CD4-positive, alpha-beta T cell (primary cell): Measurements from ENCODE around the gene JARID2. TPM values are rescaled to one million over a fixed set of nuclear protein-coding genes. Genes with fewer than 3 reads are reported as not detected.
A peak's percentile ranks its signal among the peaks of the same experiment; 100 is the strongest.

Experiments
- ATAC-seq: fragments of 200-7000 bp; cut with Tn5 transposase; one replicate; pipeline ENCODE4 v1.10.0; 2022; ENCODE audit warnings: mild to moderate bottlenecking; ENCODE audit not compliant: poor library complexity
- CTCF ChIA-PET: fragments of 350-600 bp; sonication (Branson Sonifier 250); formaldehyde crosslinking; loops from one replicate; lab custom pipeline; 2021; ENCODE audit warnings: antibody characterized with exemption, inconsistent platforms; lab: Charles Lee
- POLR2A ChIA-PET: fragments of 350-600 bp; sonication (Branson Sonifier 250); formaldehyde crosslinking; loops from one replicate; lab custom pipeline; 2021; ENCODE audit warnings: antibody characterized with exemption, inconsistent platforms; lab: Charles Lee
- DNase-seq, 14 experiments: peaks; one replicate each; pipeline ENCODE4 v3.0.0-alpha.2; 2013 to 2020; ENCODE audit warnings: mixed read lengths in 2 of 14
- H3K27ac ChIP-seq, 2 donors: one replicate each; pipeline versions ENCODE4 v1.5.1 to v1.7.0; 2013; ENCODE audit warnings: low read length in 2 of 2, low read depth in 1 of 2, mild to moderate bottlenecking in 1 of 2
- H3K27me3 ChIP-seq, 2 experiments: 1 replicate in 1 of 2; 2 replicates in 1 of 2; pipeline versions ENCODE4 v1.6.1 to v1.7.0; 2013; ENCODE audit warnings: low read length in 2 of 2, control low read depth in 1 of 2, mild to moderate bottlenecking in 1 of 2, moderate library complexity in 1 of 2; ENCODE audit not compliant: insufficient read depth in 2 of 2, control insufficient read depth in 1 of 2
- H3K36me3 ChIP-seq: one replicate; pipeline ENCODE4 v1.6.1; 2013; ENCODE audit warnings: low read length, control low read depth; ENCODE audit not compliant: insufficient read depth
- H3K4me1 ChIP-seq: one replicate; pipeline ENCODE4 v1.6.1; 2013; ENCODE audit warnings: low read length, control low read depth; ENCODE audit not compliant: insufficient read depth
- H3K4me3 ChIP-seq: one replicate; pipeline ENCODE4 v1.5.1; 2013; ENCODE audit warnings: mild to moderate bottlenecking, low read length, moderate library complexity
- H3K9me3 ChIP-seq, 2 experiments: 1 replicate in 1 of 2; 2 replicates in 1 of 2; pipeline versions ENCODE4 v1.6.1 to v1.7.0; 2013; ENCODE audit warnings: low read length in 2 of 2, mild to moderate bottlenecking in 2 of 2, control low read depth in 1 of 2, moderate library complexity in 1 of 2; ENCODE audit not compliant: control insufficient read depth in 1 of 2, insufficient read depth in 1 of 2
- H3K27ac Mint-ChIP-seq: one replicate; pipeline ENCODE4 v1.8.0; 2020; ENCODE audit warnings: mixed read lengths
- H3K27me3 Mint-ChIP-seq: one replicate; pipeline ENCODE4 v1.8.0; 2021; ENCODE audit warnings: mixed read lengths
- H3K36me3 Mint-ChIP-seq: one replicate; pipeline ENCODE4 v1.8.0; 2021; ENCODE audit warnings: low read depth, mixed read lengths
- H3K4me1 Mint-ChIP-seq: one replicate; pipeline ENCODE4 v1.8.0; 2021; ENCODE audit warnings: low read depth, mixed read lengths
- H3K4me3 Mint-ChIP-seq: one replicate; pipeline ENCODE4 v1.8.0; 2020; ENCODE audit warnings: mild to moderate bottlenecking, mixed read lengths
- H3K9me3 Mint-ChIP-seq: one replicate; pipeline ENCODE4 v1.8.0; 2020; ENCODE audit warnings: mixed read lengths
- intact Hi-C, 2 experiments: fragments of 100-400 bp; cut with DNase I in 1 of 2; cut with micrococcal nuclease in 1 of 2; formaldehyde crosslinking; loops; one replicate each; pipeline versions ENCODE4 v1.15.1 to v1.9.0; 2023 to 2025; cut with DNase I, micrococcal nuclease
- total RNA-seq, 174 experiments: library from RNA in 2 of 174; stranded (reverse) in 2 of 174; gene quantifications; one replicate each; pipeline ENCODE4 v1.2.3 and lab custom pipeline; 2021 to 2026
- TF ChIP-seq, protein P1 (sequence below): fragments of 200-600 bp; IDR thresholded peaks from one replicate; pipeline ENCODE4 v1.8.0; 2022; ENCODE audit warnings: antibody characterized with exemption, mild to moderate bottlenecking

JARID2 gene
- total RNA-seq, 2 experiments from 2014 or later = 32.0 to 33.0 TPM

DNA sequence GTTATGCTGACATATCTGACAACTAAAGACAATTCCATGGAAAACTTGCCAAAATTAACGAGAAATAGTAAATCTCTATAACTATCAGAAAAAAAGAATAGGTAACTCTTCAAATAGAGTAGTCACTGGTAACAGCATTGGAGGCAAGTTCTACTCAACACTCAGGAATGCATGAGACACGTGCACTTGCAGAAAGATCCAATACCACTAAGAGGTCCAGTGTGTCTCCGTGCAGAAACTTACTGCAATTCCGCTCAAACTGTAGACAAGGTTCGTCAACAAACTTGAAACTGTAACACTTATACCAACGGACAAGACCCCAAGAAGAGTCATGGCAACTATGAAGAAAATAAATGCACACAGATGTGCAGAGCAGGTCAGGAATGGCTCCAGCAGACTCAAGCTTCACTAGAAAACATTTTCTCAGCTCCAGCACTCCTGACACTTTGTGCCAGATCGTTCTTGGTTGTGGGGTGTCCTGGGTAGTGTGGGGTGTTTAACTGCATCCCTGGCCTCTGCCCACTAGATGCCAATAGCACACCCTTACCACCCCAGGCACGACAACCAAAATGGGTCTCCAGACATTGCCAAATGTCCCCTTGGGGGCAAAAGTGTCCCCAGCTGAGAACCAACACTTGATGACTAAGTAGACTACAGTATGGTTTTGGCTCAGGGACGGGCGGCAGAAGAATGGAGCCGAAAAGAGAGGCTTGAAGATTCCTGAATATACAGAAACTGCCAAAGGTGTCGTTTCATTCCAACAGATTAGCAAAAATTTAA, 282.2 kb downstream of the JARID2 start:
- no peaks in the 10 kb centered on the region for H3K27me3 Mint-ChIP-seq
- H3K27me3 ChIP-seq = no peaks in the 10 kb centered on the region
- no peaks in the 10 kb centered on the region for H3K9me3 Mint-ChIP-seq
- ChIA-PET CTCF (no interaction called here), POLR2A (no interaction called here)
- H3K36me3 ChIP-seq = peaks cover 67% of the 10 kb centered on the region
- H3K4me3 ChIP-seq = no peak overlapping the region
- peaks cover 0 to 5% of the 10 kb centered on the region in 2 experiments for H3K9me3 ChIP-seq
- DNase-seq (no peak), ATAC-seq (no peak)
- peaks cover 5% of the 10 kb centered on the region for H3K4me1 ChIP-seq
- H3K36me3 Mint-ChIP-seq = peaks cover 96% of the 10 kb centered on the region
- H3K27ac ChIP-seq = no peak overlapping the region
- H3K4me1 Mint-ChIP-seq = peaks cover 41% of the 10 kb centered on the region
- H3K27ac Mint-ChIP-seq = peak overlapping the region; percentile 59
- H3K4me3 Mint-ChIP-seq = no peak overlapping the region
- intact Hi-C loops = no loop called here
- TF ChIP-seq, protein P1, sequence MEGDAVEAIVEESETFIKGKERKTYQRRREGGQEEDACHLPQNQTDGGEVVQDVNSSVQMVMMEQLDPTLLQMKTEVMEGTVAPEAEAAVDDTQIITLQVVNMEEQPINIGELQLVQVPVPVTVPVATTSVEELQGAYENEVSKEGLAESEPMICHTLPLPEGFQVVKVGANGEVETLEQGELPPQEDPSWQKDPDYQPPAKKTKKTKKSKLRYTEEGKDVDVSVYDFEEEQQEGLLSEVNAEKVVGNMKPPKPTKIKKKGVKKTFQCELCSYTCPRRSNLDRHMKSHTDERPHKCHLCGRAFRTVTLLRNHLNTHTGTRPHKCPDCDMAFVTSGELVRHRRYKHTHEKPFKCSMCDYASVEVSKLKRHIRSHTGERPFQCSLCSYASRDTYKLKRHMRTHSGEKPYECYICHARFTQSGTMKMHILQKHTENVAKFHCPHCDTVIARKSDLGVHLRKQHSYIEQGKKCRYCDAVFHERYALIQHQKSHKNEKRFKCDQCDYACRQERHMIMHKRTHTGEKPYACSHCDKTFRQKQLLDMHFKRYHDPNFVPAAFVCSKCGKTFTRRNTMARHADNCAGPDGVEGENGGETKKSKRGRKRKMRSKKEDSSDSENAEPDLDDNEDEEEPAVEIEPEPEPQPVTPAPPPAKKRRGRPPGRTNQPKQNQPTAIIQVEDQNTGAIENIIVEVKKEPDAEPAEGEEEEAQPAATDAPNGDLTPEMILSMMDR = no peak

DNA sequence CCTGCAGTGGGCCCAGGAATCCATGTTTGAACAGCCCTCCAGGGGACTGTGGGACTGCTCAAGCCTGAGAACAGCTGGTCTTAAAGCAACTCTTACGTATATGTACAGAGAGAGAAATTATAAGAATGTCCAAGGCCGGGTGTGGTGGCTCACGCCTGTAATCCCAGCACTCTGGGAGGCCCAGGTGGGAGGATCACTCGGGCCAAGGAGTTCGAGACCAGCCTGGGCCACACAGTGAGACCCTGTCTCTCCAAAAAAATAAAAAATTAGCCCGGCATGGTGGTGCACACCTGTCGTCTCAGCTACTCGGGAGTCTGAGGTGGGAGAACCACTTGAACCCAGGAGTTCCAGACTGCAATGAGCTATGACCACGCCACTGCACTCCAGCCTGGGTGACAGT, 283.0 kb downstream of the JARID2 start:
- H3K36me3 Mint-ChIP-seq = peaks cover 96% of the 10 kb centered on the region
- TF ChIP-seq, protein P1 = no peak
- peaks cover 5% of the 10 kb centered on the region for H3K4me1 ChIP-seq
- ChIA-PET POLR2A (no interaction called here), CTCF (no interaction called here)
- intact Hi-C loops = no loop called here
- no peaks in the 10 kb centered on the region for H3K27me3 Mint-ChIP-seq
- H3K27ac Mint-ChIP-seq = no peak overlapping the region
- peaks cover 41% of the 10 kb centered on the region for H3K4me1 Mint-ChIP-seq
- no peaks in the 10 kb centered on the region for H3K9me3 Mint-ChIP-seq
- no peak overlapping the region for H3K4me3 Mint-ChIP-seq
- no peak overlapping the region for H3K4me3 ChIP-seq
- no peak overlapping the region for H3K27ac ChIP-seq
- peaks cover 62% of the 10 kb centered on the region for H3K36me3 ChIP-seq
- no peaks in the 10 kb centered on the region for H3K27me3 ChIP-seq
- peaks cover 0 to 5% of the 10 kb centered on the region in 2 experiments for H3K9me3 ChIP-seq
- DNase-seq = no peak
- ATAC-seq = no peak

DNA sequence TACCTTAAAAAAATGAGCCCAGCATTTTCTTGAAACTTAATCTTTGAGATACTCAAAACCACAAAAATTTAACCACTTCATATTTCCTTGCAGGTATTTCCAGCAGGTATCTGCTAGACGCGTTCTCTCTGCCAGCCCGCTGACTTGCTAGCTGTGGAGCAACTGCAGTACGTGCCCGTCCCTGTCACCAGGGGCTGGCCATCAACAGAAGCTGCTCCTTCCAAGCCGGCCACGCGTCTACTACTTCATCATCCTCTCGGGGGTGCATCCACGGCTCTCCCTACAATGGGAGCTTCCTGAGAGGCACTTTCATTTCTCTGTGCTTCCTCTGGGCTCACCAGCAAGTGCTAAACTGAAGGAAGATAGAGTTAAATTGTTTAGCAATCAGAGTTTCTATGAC, 284.5 kb downstream of the JARID2 start:
- Mint-ChIP-seq H3K36me3 (peaks cover 88% of the 10 kb centered on the region), H3K9me3 (no peaks in the 10 kb centered on the region), H3K27ac (peak overlapping the region; percentile 66), H3K27me3 (no peaks in the 10 kb centered on the region), H3K4me1 (peaks cover 38% of the 10 kb centered on the region), H3K4me3 (peak overlapping the region; percentile 20)
- CTCF ChIA-PET = no interaction called here
- intact Hi-C loops = no loop called here
- Histone ChIP-seq H3K36me3 (peaks cover 56% of the 10 kb centered on the region), H3K4me1 (peaks cover 5% of the 10 kb centered on the region), H3K27me3 (no peaks in the 10 kb centered on the region), H3K27ac (no peak overlapping the region), H3K4me3 (no peak overlapping the region), H3K9me3 (peaks cover 0 to 5% of the 10 kb centered on the region in 2 experiments)
- POLR2A ChIA-PET = no interaction called here
- ATAC-seq = no peak
- DNase-seq = peak in 1 of 14 experiments; percentile 14
- TF ChIP-seq, protein P1 = no peak
